Fibroblast of skin of left biceps (primary cell): ENCODE results near the gene RAB3D.
A peak's percentile ranks its signal among the peaks of the same experiment; 100 is the strongest.
"Not testable (repeated sequence)": the region's sequence is repeated elsewhere in the genome, so short reads cannot be mapped to it uniquely, and the experiment has no call there.

Experiments
- DNase-seq, 2 experiments: peaks; one replicate each; pipeline ENCODE4 v3.0.0-alpha.2; 2013; ENCODE audit warnings: low read depth in 2 of 2

The RAB3D gene

GRCh38 chr19:11338569-11339253, 746 bp downstream of the RAB3D start:
- no peak for DNase-seq

GRCh38 chr19:11338121-11338520, 1.3 kb downstream of the RAB3D start:
- no peak for DNase-seq

GRCh38 chr19:11337080-11337479, 2.4 kb downstream of the RAB3D start:
- DNase-seq: no peak

GRCh38 chr19:11335449-11336146, 3.9 kb downstream of the RAB3D start:
- no peak for DNase-seq

GRCh38 chr19:11333838-11334237, 5.6 kb downstream of the RAB3D start:
- not testable (repeated sequence) for DNase-seq

GRCh38 chr19:11332822-11333221, 6.6 kb downstream of the RAB3D start:
- no peak for DNase-seq

- no peak for DNase-seq
Measured at GRCh38 chr19:11331502-11331901, 8.0 kb downstream of the RAB3D start.

GRCh38 chr19:11330127-11330526, 9.3 kb downstream of the RAB3D start:
- DNase-seq: no peak

- no peak for DNase-seq
Measured at GRCh38 chr19:11325544-11325943, 13.9 kb downstream of the RAB3D start.

- no peak for DNase-seq
Measured at GRCh38 chr19:11324748-11325389, 14.6 kb downstream of the RAB3D start.

GRCh38 chr19:11324079-11324661, 15.3 kb downstream of the RAB3D start:
- DNase-seq: peak; percentile 81 to 84

- no peak for DNase-seq
Measured at GRCh38 chr19:11323601-11324078, 15.8 kb downstream of the RAB3D start.

GRCh38 chr19:11322269-11323024, 17.0 kb downstream of the RAB3D start:
- no peak for DNase-seq

- DNase-seq: no peak
Measured at GRCh38 chr19:11321191-11322126, 18.0 kb downstream of the RAB3D start.

GRCh38 chr19:11320278-11320995, 19.0 kb downstream of the RAB3D start:
- DNase-seq: not testable (repeated sequence)

- DNase-seq: no peak
Measured at GRCh38 chr19:11306337-11306736, 33.1 kb downstream of the RAB3D start.

- no peak for DNase-seq
Measured at GRCh38 chr19:11304936-11305335, 34.5 kb downstream of the RAB3D start.

- DNase-seq: no peak
Measured at GRCh38 chr19:11300811-11301120, 38.7 kb downstream of the RAB3D start.

- no peak for DNase-seq
Measured at GRCh38 chr19:11299946-11300810, 39.3 kb downstream of the RAB3D start.
